Astrocyte of the cerebellum (primary cell): Measurements from ENCODE around the gene CNPY4.

Experiments
- DNase-seq: peaks from one replicate; pipeline ENCODE4 v3.0.0-alpha.2; 2011; ENCODE audit warnings: low read depth
- H3K4me3 ChIP-seq: 2 replicates; pipeline ENCODE4 v1.5.1; 2011; ENCODE audit warnings: mild to moderate bottlenecking, low read depth, low read length, moderate library complexity
- in situ Hi-C: cut with HindIII; loops from 2 replicates; pipeline ENCODE4 v1.10.0; 2017; ENCODE audit warnings: low sequenced_read_pairs
- TF ChIP-seq, protein P1 (sequence below): IDR thresholded peaks from 2 replicates; pipeline ENCODE4 v1.5.1; 2012; ENCODE audit warnings: low read length, low read depth, moderate library complexity, mild to moderate bottlenecking; ENCODE audit errors: missing control alignments

CNPY4 gene

GRCh38 chr7:100171840-100172239 lies 52.4 kb downstream of the CNPY4 start:
- TF ChIP-seq, protein P1, sequence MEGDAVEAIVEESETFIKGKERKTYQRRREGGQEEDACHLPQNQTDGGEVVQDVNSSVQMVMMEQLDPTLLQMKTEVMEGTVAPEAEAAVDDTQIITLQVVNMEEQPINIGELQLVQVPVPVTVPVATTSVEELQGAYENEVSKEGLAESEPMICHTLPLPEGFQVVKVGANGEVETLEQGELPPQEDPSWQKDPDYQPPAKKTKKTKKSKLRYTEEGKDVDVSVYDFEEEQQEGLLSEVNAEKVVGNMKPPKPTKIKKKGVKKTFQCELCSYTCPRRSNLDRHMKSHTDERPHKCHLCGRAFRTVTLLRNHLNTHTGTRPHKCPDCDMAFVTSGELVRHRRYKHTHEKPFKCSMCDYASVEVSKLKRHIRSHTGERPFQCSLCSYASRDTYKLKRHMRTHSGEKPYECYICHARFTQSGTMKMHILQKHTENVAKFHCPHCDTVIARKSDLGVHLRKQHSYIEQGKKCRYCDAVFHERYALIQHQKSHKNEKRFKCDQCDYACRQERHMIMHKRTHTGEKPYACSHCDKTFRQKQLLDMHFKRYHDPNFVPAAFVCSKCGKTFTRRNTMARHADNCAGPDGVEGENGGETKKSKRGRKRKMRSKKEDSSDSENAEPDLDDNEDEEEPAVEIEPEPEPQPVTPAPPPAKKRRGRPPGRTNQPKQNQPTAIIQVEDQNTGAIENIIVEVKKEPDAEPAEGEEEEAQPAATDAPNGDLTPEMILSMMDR = no peak
- DNase-seq = no peak
- H3K4me3 ChIP-seq = no peak overlapping the region
- in situ Hi-C loops = no loop called here

GRCh38 chr7:100173806-100174495 lies 54.5 kb downstream of the CNPY4 start:
- DNase-seq = no peak
- in situ Hi-C loops = no loop called here
- TF ChIP-seq, protein P1 = no peak
- no peak overlapping the region for H3K4me3 ChIP-seq

- TF ChIP-seq, protein P1 = no peak
- in situ Hi-C loops = no loop called here
- DNase-seq = no peak
These were observed 55.1 kb downstream of the CNPY4 start for GRCh38 chr7:100174582-100174981.

More at GRCh38 chr7:100174582-100174981, 55.1 kb downstream of the CNPY4 start:
- no peak overlapping the region for H3K4me3 ChIP-seq
